ENCODE results near the gene TCOF1.

The TCOF1 gene

GRCh38 chr5:150398722-150399523, 41.4 kb downstream of the TCOF1 start:
- Mint-ChIP-seq H3K27me3 (ENCODE audit: low read depth) (no peaks in the 10 kb centered on the region), H3K27ac (no peak overlapping the region), H3K9me3 (no peaks in the 10 kb centered on the region), H3K36me3 (ENCODE audit: low read depth) (peaks cover 47% of the 10 kb centered on the region), H3K4me3 (no peak overlapping the region), H3K4me1 (ENCODE audit: low read depth) (peaks cover 3% of the 10 kb centered on the region)

GRCh38 chr5:150399524-150400211, 42.2 kb downstream of the TCOF1 start:
- no peaks in the 10 kb centered on the region for H3K9me3 Mint-ChIP-seq

GRCh38 chr5:150400316-150401075, 43.0 kb downstream of the TCOF1 start:
- Mint-ChIP-seq H3K4me3 (no peak overlapping the region), H3K9me3 (no peaks in the 10 kb centered on the region), H3K36me3 (ENCODE audit: low read depth) (peaks cover 53% of the 10 kb centered on the region), H3K27me3 (ENCODE audit: low read depth) (no peaks in the 10 kb centered on the region), H3K4me1 (ENCODE audit: low read depth) (peaks cover 4% of the 10 kb centered on the region), H3K27ac (peak overlapping the region; percentile 11)

More at GRCh38 chr5:150399524-150400211, 42.2 kb downstream of the TCOF1 start:
- H3K4me1 Mint-ChIP-seq (ENCODE audit: low read depth): peaks cover 4% of the 10 kb centered on the region
- H3K27me3 Mint-ChIP-seq (ENCODE audit: low read depth): no peaks in the 10 kb centered on the region
- no peak overlapping the region for H3K4me3 Mint-ChIP-seq
- H3K36me3 Mint-ChIP-seq (ENCODE audit: low read depth): peaks cover 53% of the 10 kb centered on the region
- H3K27ac Mint-ChIP-seq: no peak overlapping the region

- no peak overlapping the region for H3K4me3 Mint-ChIP-seq
- peaks cover 4% of the 10 kb centered on the region for H3K4me1 Mint-ChIP-seq (ENCODE audit: low read depth)
- H3K36me3 Mint-ChIP-seq (ENCODE audit: low read depth): peaks cover 51% of the 10 kb centered on the region
- peak overlapping the region; percentile 31 for H3K27ac Mint-ChIP-seq
- H3K27me3 Mint-ChIP-seq (ENCODE audit: low read depth): no peaks in the 10 kb centered on the region
- no peaks in the 10 kb centered on the region for H3K9me3 Mint-ChIP-seq
Observed at GRCh38 chr5:150401076-150401375, 43.5 kb downstream of the TCOF1 start.

- peaks cover 49% of the 10 kb centered on the region for H3K36me3 Mint-ChIP-seq (ENCODE audit: low read depth)
- H3K9me3 Mint-ChIP-seq: no peaks in the 10 kb centered on the region
- no peaks in the 10 kb centered on the region for H3K27me3 Mint-ChIP-seq (ENCODE audit: low read depth)
- no peak overlapping the region for H3K4me3 Mint-ChIP-seq
- H3K27ac Mint-ChIP-seq: peak overlapping the region; percentile 36
- H3K4me1 Mint-ChIP-seq (ENCODE audit: low read depth): peaks cover 4% of the 10 kb centered on the region
Observed at GRCh38 chr5:150401376-150402228, 44.1 kb downstream of the TCOF1 start.

- Mint-ChIP-seq H3K4me3 (no peak overlapping the region), H3K27ac (no peak overlapping the region), H3K4me1 (ENCODE audit: low read depth) (peaks cover 7% of the 10 kb centered on the region)
Observed at GRCh38 chr5:150402229-150402773, 44.8 kb downstream of the TCOF1 start.

GRCh38 chr5:150402901-150403342, 45.4 kb downstream of the TCOF1 start:
- H3K4me3 Mint-ChIP-seq: no peak overlapping the region
- peaks cover 51% of the 10 kb centered on the region for H3K36me3 Mint-ChIP-seq (ENCODE audit: low read depth)
- H3K4me1 Mint-ChIP-seq (ENCODE audit: low read depth): peaks cover 7% of the 10 kb centered on the region
- H3K27ac Mint-ChIP-seq: no peak overlapping the region
- H3K9me3 Mint-ChIP-seq: no peaks in the 10 kb centered on the region
- H3K27me3 Mint-ChIP-seq (ENCODE audit: low read depth): no peaks in the 10 kb centered on the region

More at GRCh38 chr5:150402229-150402773, 44.8 kb downstream of the TCOF1 start:
- Mint-ChIP-seq H3K36me3 (ENCODE audit: low read depth) (peaks cover 53% of the 10 kb centered on the region), H3K27me3 (ENCODE audit: low read depth) (no peaks in the 10 kb centered on the region), H3K9me3 (no peaks in the 10 kb centered on the region)

- H3K27ac Mint-ChIP-seq: no peak overlapping the region
- H3K4me3 Mint-ChIP-seq: no peak overlapping the region
- H3K9me3 Mint-ChIP-seq: no peaks in the 10 kb centered on the region
- H3K36me3 Mint-ChIP-seq (ENCODE audit: low read depth): peaks cover 50% of the 10 kb centered on the region
- no peaks in the 10 kb centered on the region for H3K27me3 Mint-ChIP-seq (ENCODE audit: low read depth)
- peaks cover 11% of the 10 kb centered on the region for H3K4me1 Mint-ChIP-seq (ENCODE audit: low read depth)
Observed at GRCh38 chr5:150404121-150404520, 46.6 kb downstream of the TCOF1 start.

- H3K27ac Mint-ChIP-seq: no peak overlapping the region
- H3K4me1 Mint-ChIP-seq (ENCODE audit: low read depth): peaks cover 11% of the 10 kb centered on the region
- peaks cover 50% of the 10 kb centered on the region for H3K36me3 Mint-ChIP-seq (ENCODE audit: low read depth)
- no peaks in the 10 kb centered on the region for H3K9me3 Mint-ChIP-seq
- H3K4me3 Mint-ChIP-seq: no peak overlapping the region
- no peaks in the 10 kb centered on the region for H3K27me3 Mint-ChIP-seq (ENCODE audit: low read depth)
Observed at GRCh38 chr5:150404535-150404934, 47.0 kb downstream of the TCOF1 start.

GRCh38 chr5:150404941-150405816, 47.7 kb downstream of the TCOF1 start:
- Mint-ChIP-seq H3K36me3 (ENCODE audit: low read depth) (peaks cover 51% of the 10 kb centered on the region), H3K27ac (no peak overlapping the region), H3K4me1 (ENCODE audit: low read depth) (peaks cover 17% of the 10 kb centered on the region), H3K27me3 (ENCODE audit: low read depth) (no peaks in the 10 kb centered on the region), H3K4me3 (no peak overlapping the region), H3K9me3 (no peaks in the 10 kb centered on the region)

- H3K36me3 Mint-ChIP-seq (ENCODE audit: low read depth): peaks cover 53% of the 10 kb centered on the region
- H3K9me3 Mint-ChIP-seq: no peaks in the 10 kb centered on the region
- no peak overlapping the region for H3K4me3 Mint-ChIP-seq
Observed at GRCh38 chr5:150406103-150406722, 48.7 kb downstream of the TCOF1 start.

GRCh38 chr5:150406723-150407095, 49.2 kb downstream of the TCOF1 start:
- no peak overlapping the region for H3K4me3 Mint-ChIP-seq
- H3K36me3 Mint-ChIP-seq (ENCODE audit: low read depth): peaks cover 51% of the 10 kb centered on the region
- H3K4me1 Mint-ChIP-seq (ENCODE audit: low read depth): peaks cover 28% of the 10 kb centered on the region

More at GRCh38 chr5:150406103-150406722, 48.7 kb downstream of the TCOF1 start:
- Mint-ChIP-seq H3K4me1 (ENCODE audit: low read depth) (peaks cover 27% of the 10 kb centered on the region), H3K27ac (no peak overlapping the region), H3K27me3 (ENCODE audit: low read depth) (no peaks in the 10 kb centered on the region)

More at GRCh38 chr5:150406723-150407095, 49.2 kb downstream of the TCOF1 start:
- Mint-ChIP-seq H3K27me3 (ENCODE audit: low read depth) (no peaks in the 10 kb centered on the region), H3K9me3 (no peaks in the 10 kb centered on the region), H3K27ac (no peak overlapping the region)

Data from T-helper 1 cell treated with Interleukin-12 subunit alpha and Interleukin-12 subunit beta and Interleukin-4 antibody, amounts not matched to agents 30 μg/mL and 1 μg/mL, for 36 hours (primary cell).